Fibroblast of villous mesenchyme (primary cell): Measurements from ENCODE around the gene PIK3CD. TPM values are rescaled to one million over a fixed set of nuclear protein-coding genes. Genes with fewer than 3 reads are reported as not detected.

Experiments
- DNase-seq: peaks from one replicate; pipeline ENCODE4 v3.0.0-alpha.2; 2010; ENCODE audit warnings: low read depth
- H3K4me3 ChIP-seq: 2 replicates; pipeline ENCODE4 v1.5.1; 2011; ENCODE audit warnings: low read depth, mild to moderate bottlenecking, low read length
- CTCF ChIP-seq: IDR thresholded peaks from 2 replicates; pipeline ENCODE4 v1.5.1; 2012; ENCODE audit warnings: low read depth, mild to moderate bottlenecking, low read length; ENCODE audit not compliant: insufficient read depth
- total RNA-seq: library from RNA; depleted of rRNA; stranded (reverse); fragments of >200 nt; gene quantifications from 2 replicates; pipeline ENCODE4 v1.2.3, GENCODE V29; 2012

Gene PIK3CD
- total RNA-seq, 1 donor = 27.6 TPM

- TF ChIP-seq CTCF = no peak
- no peak overlapping the region for H3K4me3 ChIP-seq
- DNase-seq = no peak
Measured at GRCh38 chr1:9723068-9723805, 71.7 kb downstream of the PIK3CD start.

GRCh38 chr1:9723926-9724325, 72.4 kb downstream of the PIK3CD start:
- no peak for DNase-seq
- TF ChIP-seq CTCF = no peak
- H3K4me3 ChIP-seq = no peak overlapping the region

GRCh38 chr1:9724706-9725476, 73.4 kb downstream of the PIK3CD start:
- peak; percentile 51 for DNase-seq
- H3K4me3 ChIP-seq = no peak overlapping the region
- TF ChIP-seq CTCF = peak; percentile 87

- no peak overlapping the region for H3K4me3 ChIP-seq
- DNase-seq = no peak
- no peak for TF ChIP-seq CTCF
Measured at GRCh38 chr1:9726406-9726805, 74.9 kb downstream of the PIK3CD start.

- TF ChIP-seq CTCF = no peak
- DNase-seq = no peak
- H3K4me3 ChIP-seq = no peak overlapping the region
Measured at GRCh38 chr1:9726905-9727595, 75.5 kb downstream of the PIK3CD start.

GRCh38 chr1:9728451-9729295, 77.1 kb downstream of the PIK3CD start:
- DNase-seq = no peak
- H3K4me3 ChIP-seq = no peak overlapping the region

More at GRCh38 chr1:9728451-9729295, 77.1 kb downstream of the PIK3CD start:
- TF ChIP-seq CTCF = no peak
